GM19395 (cell line): ENCODE results near the gene GRIP1.

ENCODE experiments used
- ATAC-seq: cut with Tn5 transposase; IDR thresholded peaks from one replicate; pipeline ENCODE4 v1.9.1; 2021; ENCODE audit warnings: mild to moderate bottlenecking, moderate library complexity; ENCODE audit not compliant: unreplicated experiment

GRIP1 gene

DNA sequence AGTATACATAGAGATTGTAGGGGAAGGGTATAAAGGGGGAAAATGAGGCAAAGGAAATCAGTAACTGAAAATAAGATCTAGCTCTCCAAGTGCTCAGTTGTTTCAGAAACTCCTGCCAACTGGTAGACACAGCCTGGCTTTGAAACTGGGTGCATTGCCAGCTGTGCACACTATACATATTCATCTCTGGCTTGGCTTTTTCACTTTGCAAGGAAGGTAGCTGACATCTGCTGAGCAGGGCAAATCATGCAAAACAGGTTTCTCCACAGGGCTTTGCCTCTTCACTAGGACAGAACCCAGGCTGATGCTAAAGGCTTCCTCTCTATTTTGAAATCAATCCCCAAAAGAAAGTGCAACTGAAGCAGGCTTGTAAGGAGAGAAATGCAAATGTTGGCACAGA is 275.1 kb downstream of the GRIP1 start:
- peak; percentile 66 for ATAC-seq

DNA sequence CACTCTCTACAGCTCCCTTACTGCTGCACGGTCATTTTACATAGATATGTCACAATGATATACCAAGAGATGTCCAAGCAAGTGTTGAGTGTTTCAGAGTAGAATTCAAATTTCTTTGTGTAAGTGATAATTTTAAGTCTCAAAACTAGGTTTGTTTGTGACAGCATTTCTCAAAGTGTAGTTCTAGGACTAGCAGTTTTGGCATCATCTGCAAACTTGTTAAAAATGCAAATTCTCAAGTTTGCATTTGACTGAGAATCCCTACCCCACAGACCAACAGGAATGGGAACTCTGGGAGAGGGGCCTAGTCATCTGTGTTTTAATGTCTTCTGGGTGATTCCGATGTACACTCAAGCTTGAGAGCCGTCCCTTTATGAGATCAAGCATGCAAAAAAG is 279.0 kb downstream of the GRIP1 start:
- no peak for ATAC-seq

DNA sequence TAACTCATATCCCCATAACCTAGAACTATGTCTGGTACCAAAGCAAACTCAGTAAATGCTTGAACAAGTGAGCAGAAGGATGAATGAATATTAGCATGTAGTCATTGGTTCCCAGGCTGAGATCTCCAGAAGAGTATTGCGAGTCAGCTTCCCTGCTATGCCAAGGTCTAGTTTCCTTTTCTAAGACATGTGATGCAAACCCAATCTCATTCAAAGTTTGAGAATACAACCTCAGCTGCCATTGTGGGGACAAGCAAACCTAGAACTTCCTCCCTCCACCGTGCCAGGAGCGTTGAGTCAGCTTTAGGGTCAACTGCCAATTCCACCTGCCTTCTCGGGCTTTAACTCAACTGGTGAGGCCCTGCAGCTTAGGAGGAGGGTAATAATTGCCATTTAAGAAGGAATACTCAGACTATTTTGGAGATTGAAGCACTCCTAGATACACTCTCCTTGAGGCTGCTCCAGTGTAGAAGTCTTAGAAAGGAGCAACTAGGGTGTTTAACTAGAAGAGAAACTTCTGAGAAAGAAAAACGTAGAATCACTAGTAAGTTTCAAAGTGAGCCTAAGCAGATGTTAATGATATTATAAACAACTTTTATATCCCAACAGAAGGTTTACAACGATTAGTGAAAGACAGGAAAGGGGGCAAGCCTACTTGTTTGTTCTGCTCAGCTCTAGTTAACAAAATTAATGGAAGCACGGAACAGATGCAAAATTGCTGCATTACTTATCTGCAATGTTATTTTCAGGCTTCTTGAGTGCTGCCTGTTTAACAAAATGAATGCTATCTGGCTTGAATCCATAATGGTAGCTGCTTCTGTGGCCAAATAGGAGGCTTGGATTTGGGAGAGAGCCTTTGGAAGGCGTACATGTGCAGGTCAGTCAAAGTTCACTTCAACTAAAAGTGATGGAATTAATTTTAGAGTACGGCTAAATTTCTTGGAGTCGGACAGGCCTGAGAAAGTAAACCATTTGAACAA is 279.7 kb downstream of the GRIP1 start:
- no peak for ATAC-seq

DNA sequence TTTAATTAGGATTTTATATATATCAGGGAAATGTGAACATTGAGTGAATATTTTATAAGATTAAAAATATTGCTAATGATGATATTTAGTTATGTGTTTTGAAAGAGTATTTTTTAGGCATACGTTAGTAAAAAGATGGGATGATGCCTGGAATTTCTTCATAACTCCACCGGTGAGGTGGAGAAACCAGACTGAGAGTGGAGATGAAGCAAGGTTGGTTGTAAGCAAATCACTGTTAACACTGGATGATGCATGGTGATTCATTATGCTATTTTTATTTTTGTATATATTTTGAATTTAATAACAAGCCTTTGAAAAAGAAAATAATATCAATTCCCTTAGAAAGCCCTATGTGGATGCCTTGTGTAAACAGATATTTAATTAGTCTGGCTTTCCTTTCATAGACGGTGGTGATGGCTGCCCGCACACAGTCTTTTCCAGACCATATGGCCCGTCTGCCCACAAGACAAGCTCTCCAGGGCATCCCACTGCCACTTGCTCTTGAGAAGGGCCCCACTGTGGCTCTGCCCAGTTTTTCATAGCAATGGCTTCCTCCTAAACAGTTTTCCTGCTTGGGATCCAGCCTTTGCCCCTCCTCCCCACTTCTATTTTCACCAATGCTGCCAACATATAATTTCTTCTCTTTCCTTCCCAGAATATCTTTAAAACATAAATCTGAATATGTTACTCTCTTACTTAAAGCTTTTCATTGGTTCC is 281.1 kb downstream of the GRIP1 start:
- ATAC-seq = no peak

DNA sequence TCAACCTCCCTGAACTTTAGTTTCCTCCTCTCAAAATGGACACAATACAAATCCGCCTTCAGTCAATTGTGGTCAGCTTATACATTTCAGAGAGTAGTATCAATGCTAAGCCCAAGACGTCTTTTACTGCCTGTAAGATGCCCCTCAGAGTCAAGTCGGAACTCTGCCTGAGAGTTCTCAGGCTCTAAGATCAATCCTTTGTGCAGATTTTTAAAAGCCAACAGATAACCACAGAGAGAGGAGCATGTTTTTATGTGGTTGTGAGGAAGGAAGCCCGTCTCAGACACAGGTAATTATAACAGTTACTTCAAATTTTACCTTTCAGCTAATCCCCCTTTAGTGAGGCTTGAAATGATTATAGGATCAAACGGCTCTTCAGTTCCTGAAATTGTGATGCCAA is 285.0 kb downstream of the GRIP1 start:
- ATAC-seq = no peak

DNA sequence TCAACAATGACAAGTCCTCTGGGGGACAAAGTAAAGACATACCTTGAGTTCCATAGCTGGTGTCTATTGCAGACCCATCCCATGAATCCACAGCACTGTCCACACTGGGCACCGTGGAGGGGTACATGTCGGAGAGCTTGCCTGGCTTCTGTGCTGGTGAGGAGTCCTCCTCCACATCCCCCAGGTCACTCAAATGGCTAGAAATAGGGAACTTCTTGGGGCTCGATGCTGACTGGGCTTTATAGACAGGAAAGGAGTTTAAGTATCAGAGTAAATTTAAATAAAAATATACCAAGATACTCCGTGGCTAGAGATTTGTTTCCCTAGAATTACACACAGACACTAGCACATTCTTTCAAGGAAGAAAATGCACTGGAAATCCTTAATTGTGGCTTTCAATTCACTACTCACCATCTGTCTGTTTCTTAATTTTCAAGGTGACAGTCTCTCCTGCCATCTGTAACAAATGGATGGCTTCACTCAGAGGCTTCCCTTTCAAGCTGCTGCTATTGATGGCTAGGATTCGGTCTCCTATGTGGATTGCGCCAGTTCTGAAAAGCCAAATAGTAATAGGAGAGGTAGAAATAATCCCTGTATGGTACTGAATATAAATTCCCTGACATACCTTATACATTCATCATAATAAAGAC is 286.5 kb downstream of the GRIP1 start:
- no peak for ATAC-seq

DNA sequence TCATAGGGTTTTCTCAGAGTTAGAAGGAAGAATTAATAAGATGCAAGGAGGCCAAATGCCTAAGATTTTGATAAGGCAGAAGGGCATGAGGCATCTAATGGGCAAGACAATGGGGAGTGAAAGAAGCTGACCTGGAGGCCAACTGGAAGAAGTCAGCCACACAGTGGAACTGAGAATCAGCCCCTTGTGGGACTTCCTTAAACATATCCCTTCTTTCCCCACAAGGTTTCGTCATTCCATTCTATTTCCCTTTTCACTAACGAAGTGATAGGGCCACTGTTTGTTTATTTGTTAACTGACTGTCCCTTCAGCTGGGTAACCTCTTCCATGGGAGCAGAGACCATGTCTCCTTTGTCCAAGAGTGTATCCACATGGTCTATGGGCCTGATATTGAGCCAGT is 290.4 kb downstream of the GRIP1 start:
- no peak for ATAC-seq

DNA sequence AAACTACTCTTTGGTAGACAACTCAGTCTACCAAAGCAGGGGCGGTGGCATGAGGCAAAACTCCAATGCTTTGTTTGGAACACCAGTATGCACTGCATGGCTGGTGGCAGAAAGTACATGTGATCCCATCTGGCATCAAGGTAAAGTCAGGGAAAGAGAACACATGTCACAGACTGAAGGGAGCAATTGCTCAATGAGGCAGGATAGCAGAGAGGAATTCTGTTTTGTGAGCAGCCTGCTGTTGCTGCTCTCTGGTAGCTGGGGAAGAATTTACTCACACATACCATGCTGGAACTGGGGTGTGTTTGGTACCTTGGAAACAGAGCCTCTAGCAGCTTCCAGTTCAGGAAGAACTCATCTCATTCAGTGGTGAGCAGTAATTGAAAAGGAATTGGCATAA is 291.8 kb downstream of the GRIP1 start:
- ATAC-seq = no peak

DNA sequence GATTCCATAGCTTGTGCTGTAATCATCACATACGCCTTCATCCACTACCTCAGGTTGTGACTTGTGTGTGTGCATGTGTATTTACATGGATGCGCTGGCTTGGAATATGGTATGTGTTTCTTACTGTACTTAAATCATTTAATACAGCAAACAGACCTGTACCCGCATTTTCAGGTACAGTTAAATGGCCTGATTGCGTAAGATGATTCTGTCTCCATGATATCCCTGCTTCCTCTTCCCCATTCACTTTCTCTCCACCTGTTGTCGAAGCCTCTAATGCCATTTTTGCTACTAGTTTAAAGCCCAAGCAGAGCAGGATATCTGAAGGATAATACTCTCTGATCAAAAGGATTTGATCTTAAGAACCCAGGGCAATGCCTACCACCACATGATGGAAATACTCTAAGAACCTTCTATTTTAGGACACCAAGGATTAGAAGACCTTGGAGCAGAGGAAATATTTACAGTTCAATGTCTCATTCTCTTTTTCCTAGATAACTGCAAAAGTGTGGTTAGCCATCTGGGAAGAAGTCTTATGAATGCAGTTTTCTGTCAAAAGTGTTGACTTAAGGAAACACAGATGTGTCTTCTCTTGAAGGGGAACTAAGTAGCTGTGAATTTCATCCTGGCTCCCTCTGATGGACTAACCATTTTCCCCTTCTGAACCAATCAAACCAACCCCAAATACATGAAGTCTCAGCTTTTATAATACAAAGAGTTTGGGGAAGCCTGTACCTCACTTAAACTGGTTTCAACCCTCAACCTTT is 297.9 kb downstream of the GRIP1 start:
- ATAC-seq = no peak

DNA sequence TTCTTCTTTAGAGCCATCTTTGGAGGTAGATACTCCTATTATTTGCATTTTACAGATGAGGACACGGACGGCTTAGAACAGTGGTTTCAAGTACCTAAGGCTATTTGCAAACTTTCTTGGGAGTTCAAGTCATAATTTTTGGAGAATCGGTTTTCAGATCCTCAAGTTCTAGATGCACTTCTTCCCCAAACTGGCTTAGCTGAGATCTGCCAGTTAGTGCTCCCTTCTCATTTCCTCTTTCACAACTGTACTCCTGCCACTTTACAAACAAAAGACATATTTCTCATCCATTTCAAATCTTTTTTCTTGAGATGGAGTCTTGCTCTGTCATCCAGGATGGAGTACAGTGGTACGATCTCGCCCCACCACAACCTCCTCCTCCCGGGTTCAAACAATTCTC is 299.3 kb downstream of the GRIP1 start:
- peak; percentile 55 for ATAC-seq

DNA sequence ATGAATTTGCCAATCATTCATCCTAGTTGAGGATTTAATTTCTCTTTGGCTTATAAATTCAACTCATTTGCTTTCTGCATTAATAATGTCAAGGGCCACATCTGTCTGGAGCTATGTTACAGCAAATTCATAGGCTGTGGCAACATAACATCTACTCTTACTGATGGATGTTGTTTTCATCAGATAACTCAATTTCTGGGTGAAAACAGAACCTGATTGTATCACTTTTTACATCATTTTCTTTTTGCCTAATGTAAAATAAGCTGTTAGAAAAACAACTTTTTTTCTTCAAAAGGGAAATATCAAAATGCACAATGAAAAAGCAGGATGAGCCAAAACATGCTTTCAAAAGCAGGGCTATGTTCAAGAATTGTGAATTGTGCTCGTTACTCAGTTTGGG is 303.3 kb downstream of the GRIP1 start:
- no peak for ATAC-seq

DNA sequence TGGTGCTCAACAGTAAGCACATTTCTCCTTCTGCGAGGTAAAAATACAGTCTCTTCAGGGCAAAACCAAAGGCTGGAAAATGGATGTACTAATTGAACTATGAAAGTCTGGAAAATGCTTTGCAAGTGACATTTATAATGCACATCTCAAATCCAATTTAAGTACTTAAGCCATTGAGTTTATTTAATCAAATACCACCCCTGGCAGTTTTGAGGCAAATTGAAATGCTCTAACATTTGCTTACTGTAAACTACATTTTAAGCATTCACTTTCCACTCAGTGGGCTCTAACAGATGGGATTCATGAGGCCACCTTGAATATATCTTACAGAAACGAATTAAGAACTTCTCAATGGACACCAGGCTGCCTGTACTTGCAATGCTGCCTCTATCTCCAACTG is 306.9 kb downstream of the GRIP1 start:
- no peak for ATAC-seq

DNA sequence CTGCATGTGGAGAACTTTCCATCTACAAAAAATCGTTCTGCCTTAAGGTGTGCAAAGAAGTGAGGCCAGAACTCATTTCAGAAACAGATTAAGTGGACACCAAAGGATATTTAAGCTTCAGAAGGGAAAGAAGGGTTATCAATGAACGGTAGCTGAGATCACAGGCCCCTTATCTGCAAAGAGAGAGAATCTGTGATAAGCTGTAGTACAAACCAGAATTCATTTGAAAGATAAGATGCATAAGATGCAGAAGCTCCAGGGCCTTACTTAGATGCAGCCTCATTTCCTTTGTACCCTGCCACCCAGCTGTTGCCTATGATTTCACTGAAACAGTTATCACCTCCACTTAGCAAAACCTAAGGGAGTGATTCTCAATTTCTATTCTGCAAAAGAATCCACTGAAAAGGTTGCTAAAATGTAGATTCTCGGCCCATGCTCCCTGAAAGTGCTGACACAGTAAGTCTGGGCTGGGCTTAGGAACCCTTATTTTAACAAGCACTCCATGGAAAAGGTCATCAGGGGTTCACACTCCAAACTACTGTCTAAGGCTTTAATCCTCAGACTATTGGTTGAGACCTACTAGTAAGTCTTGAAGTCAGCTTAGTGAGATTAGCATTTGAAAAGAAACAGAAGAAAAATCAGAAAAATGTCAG is 311.7 kb downstream of the GRIP1 start:
- no peak for ATAC-seq

DNA sequence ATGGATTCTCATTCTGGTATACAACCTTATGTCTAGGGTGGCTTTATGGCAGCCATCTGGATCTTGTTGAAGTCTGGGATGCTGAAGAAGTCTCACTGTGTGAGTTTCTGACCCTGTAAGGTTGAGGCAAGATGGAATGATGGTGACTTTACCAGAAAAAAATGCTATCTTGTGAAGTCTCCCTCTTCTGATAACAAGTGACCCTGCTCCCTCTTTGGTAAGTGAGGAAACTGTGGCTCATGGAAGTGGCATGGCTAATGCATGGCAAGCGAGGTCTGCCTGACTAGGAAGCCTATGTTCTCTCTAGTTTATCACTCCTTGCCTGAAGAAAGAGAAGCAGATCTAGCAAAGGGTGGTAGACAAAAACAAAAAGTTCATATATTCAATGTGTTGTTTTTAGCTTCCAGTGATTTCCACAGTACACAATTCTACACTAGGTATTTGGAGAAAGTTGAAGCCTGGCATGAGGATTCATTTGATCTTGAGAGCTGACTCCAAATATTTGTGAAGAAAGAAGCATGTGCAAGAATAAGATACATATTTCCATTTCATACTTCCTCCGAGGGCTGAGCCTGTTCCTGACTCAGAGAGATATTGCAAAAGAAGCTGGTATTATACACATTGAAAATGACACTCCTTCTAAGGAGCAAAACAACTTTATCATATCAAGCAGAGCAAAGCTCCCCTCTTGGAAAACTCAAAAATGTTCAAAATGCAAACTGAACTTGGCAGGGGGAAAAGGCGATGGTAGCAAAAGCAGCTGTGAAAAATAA is 313.0 kb downstream of the GRIP1 start:
- no peak for ATAC-seq

DNA sequence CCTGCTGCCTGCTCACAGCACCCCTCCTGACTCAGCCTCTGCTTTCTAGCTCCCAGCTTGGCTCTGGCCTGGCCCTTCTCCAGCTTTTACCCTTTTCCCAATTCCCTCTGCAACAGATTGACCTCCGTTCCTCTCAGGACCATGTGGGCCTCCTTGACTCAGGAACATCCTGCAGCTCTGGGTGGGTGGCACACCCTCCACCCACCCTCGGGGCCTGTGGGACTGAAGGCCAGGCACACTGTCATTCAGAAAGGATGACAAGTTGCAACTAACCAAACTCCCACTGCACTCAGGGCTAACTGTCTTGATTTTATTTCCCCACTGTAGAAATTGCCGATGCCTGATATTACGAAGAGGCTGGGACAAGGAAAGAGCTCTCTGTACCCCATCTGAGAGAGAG is 317.2 kb downstream of the GRIP1 start:
- ATAC-seq = no peak

DNA sequence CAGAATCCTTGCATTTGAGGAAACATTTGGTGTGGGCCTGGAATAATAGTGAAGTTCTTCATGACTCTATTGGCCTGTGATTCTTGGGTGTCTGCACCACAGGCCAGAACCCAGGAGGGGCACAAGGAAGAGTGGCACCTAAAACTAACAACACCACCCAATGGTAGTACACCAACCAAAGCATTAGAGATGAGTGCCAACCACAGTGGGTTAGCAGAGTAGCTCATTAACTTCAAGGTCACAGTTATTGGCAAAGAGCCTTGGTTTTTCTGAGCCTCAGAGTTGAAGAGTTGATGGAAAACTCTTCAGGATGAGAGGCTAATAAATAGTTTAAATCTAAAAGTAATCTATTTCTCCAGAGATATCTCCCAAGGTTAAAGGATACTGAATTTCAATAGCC is 319.6 kb downstream of the GRIP1 start:
- ATAC-seq = no peak

DNA sequence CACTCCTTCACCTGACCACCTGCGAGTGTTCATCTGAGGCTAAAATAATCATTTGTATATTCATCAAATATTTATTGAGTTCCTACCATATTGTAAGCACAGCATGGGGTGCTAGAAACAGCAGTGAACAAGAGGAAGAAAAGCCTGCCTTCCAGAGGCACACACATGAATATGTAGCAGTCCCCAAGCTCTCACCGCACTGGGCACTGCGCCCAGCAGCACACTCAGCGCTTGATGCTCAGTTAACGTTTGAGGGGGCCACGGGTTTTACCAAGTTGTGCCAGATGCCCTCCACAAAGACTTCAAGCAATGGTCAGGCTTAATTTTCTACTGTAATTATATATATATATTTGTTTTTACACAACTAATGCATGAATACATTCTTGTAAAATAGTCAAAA is 324.6 kb downstream of the GRIP1 start:
- ATAC-seq = no peak

DNA sequence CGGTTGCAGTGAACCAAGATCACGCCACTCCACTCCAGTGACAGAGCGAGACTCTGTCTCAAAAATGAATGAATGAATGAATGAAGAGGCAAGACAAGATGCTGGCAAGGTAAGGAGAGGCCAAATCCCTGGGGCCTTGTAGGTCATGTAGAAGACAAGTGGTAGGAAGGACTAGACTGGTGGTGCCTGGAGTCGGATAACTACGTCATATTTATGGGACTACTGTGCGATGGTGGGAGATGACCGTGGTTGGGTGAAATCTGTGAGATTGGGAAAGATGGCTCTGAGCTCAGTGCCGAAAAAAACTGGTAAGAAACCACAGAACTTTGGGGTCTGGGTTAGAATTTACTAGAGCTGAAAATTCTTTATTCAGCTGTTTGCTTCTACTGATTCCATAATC is 326.0 kb downstream of the GRIP1 start:
- no peak for ATAC-seq

DNA sequence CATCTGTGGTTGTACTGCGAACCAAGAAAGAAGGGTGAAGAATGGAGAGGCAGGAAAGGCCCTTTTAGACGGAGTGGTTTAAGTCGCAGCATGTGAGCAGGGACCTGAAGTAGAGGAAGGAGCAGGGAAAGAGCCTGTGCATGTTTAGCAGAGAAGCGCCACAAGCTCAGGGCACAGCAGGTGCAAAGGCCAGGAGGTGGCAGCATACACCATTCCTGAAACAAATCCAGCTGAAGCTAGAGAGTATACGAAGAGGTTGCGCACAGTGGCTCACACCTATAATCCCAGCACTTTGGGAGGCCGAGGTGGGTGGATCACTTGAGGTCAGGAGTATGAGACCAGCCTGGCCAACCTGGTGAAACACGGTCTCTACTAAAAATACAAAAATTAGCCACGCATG is 326.7 kb downstream of the GRIP1 start:
- no peak for ATAC-seq

DNA sequence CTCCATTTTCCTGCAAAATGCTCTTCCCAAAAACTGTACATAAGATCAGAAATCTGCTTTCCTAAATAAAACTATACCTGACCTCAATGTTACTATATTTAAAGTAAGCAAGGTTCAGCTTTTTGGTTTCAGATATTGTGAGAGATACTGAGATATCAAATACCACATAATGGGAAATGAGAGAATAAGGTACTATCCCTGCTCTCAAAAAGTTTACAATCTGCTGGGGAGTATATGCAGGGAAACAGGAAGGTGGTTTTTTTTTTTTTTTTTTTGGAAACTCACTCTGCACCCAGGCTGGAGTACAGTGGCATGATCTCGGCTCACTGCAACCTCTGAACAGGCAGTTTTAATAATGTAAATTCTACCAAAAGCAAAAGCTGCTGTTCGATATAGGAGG is 327.6 kb downstream of the GRIP1 start:
- no peak for ATAC-seq
